Measurements from ENCODE around the gene PNKP.

Gene PNKP

GRCh38 chr19:49847731-49848696 is 19.4 kb downstream of the PNKP start:
- H3K4me3 ChIP-seq (ENCODE audit: low read depth, low read length) = no peak overlapping the region

DNA sequence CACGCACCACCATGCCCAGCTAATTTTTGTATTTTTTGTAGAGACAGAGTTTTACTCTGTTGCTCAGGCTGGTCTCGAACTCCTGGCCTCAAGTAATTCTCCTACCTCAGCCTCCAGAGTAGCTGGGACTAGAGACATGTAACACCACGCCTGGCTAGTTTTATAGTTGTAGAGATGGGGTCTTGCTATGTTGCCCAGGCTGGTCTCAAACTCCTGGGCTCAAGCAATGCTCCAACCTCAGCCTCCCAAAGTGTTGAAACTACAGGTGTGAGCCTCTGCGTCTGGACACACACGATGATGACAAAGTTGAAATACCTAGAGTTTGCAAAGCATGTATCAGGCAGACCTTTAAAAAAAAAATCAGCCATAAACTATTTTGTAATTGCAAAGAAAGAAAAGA is 21.0 kb downstream of the PNKP start:
- H3K4me3 ChIP-seq (ENCODE audit: low read depth, low read length) = no peak overlapping the region

DNA sequence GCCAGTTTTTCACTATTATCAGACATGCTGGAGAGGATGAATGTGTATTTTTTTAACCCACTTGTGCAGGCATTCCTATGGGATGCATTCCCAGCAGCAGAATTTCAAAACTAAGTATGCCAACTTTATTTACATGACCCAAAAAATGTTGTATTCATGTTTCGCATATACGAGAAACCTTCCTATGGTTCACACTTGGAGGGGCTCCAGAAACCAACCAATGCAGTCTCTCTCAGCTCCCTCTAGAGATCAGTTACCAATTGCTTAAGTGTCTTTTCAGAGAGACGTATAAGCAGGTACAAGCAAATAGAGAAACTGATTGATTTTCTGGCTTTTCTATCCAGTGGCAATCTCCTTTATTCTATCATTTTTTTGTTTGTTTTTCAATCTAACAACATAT is 22.0 kb downstream of the PNKP start:
- no peak overlapping the region for H3K4me3 ChIP-seq (ENCODE audit: low read depth, low read length)

DNA sequence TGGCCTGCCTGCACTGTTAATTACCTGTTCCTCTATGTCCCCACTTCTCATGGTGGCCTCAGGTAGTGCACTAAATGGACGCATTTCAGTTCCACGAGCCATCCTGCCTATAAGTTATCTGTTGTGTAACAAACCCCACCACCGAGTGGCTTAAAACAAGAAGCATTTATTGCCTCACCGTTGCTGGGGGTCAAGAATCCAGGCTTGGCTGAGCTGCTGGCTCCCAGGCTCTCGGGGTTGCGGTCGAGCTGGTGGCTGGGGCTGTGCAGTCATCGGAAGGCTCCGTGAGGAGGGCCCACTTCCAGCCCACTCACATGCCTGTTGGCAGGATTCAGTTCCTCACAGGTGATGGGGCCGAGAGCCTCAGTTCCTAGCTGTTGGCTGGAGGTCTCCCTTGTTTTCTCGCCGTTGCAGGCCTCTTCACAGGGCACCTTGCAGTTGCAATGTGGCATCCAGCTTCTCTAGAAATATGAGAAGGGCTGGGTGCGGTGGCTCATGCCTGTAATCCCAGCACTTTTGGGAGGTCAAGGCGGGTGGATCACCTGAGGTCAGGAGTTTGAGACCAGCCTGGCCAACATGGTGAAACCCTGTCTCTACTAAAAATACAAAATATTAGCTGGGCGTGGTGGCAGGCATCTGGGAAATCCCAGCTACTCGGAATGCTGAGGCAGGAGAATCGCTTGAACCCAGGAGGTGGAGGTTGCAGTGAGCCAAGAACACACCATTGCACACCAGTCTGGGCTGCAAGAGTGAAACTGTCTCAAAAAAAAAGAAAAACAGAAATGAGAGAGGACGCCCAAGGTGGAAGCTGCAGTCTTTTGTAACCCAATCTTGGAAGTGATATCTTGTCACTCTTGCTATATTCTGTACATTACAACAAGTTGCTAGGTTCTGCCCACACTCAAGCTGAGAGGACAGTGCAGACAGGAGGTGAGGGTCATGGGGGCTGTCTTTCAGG is 23.0 kb downstream of the PNKP start:
- H3K4me3 ChIP-seq (ENCODE audit: low read depth, low read length) = no peak overlapping the region

DNA sequence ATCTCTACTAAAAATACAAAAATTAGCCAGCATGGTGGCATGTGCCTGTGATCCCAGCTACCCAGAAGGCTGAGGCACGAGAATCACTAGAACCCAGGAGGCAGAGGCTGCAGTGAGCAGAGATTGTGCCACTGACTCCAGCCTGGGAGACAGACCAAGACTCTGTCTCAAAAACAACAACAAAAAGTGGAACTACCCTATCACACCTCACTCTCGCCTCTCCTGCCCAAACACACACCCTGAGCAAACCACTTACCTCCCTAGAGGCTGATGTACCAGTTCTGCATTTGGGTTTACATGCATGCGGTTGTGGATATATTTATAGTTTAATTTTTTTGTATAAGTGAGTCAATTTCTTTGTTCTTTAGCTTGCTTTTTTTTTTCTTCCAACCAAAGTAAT is 24.1 kb downstream of the PNKP start:
- H3K4me3 ChIP-seq (ENCODE audit: low read depth, low read length) = no peak overlapping the region

DNA sequence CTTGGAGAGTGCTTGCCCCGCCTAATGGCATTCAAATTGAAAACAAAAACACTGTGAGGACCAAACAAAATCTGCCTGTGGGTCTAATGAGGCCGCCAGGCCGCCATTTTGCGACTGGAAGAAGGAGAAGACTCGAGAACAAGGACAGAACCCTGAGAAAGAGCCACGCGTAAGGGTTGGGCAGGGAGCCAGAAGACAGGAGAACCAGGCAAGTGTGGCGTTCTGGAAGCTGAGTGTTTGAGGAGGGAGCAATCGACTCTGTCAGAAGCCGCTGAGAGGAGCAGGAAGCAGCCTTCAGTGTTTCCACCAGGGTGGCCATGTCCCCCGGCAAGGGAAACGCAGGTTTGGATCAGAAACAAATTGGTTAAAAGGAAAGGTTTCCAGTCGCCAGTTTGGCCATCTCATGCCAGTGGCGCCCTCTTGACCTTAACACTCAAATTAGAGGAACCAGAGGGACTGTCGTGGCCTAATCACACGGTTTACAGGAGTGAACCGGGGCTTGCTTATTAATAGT is 26.6 kb downstream of the PNKP start:
- H3K4me3 ChIP-seq (ENCODE audit: low read depth, low read length) = no peak overlapping the region

GRCh38 chr19:49840321-49840720 is 27.1 kb downstream of the PNKP start:
- no peak overlapping the region for H3K4me3 ChIP-seq (ENCODE audit: low read depth, low read length)

DNA sequence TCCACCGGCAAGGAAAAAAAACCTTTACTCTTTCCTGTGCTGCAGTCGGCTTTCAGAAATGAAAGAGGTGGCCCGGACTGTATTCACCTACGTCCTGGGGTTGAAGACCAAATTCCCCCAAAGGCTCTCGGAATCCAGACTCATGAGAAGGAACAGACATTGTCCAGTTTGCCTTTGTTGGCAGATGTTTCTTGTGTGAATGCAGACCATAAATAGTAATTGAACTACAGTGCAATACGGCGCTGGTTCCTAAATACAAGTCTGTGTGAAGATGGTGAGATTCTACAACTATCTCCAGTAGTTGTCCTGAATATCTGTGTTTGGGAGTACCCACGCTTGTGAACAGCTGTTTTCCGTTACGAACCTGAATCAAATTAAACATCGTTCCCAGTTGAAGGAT is 27.7 kb downstream of the PNKP start:
- H3K4me3 ChIP-seq (ENCODE audit: low read depth, low read length) = no peak overlapping the region

DNA sequence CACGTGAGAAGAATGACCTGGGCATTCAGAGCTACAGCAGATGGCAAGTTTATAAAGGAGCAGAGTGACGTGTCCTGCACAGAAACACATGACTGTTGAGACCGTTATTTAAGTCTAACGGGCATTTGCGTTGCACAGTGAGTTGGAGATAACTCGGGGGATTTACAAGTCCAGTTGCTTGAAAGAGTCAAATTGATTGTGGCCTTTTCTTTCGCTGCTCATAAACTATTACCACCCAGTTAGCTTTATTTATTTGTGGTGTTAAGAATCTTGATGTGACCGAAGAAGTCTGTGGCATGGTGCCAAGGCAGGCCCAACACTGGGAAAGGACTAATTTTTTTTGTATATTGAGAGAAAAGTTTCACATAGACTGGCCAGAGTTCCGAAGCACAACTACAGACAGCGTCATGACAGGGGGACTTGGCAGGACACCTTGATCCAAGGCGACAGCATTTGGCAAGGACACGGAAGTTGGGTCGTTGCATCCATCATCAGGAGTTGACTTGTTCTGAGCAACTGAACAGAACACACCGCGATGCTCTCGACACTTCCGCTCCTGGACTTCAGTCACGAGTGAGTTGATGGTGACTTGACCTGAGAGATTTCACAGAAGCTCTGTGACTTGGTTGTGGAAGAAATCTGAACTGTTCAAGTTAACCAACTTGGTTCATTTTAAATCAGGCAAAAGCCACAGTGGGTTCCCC is 28.3 kb downstream of the PNKP start:
- H3K4me3 ChIP-seq (ENCODE audit: low read depth, low read length) = no peak overlapping the region

- no peak overlapping the region for H3K4me3 ChIP-seq (ENCODE audit: low read depth, low read length)
Observed at GRCh38 chr19:49837425-49837824, 30.0 kb downstream of the PNKP start.

DNA sequence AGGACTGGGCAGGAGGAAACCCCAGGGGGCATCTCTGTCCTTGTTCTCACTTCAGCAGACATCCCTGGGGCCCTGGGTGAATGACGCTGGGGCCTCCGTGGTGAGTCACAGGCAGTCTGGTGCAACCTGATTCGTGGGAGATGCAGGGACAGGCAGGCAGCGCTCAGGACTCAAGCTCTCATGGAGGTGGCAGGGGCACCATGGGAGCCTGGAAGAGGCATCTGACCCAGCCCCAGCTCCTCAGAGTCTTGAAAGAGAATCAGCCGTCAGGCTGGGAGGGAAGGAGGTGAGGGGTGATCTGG is 30.4 kb downstream of the PNKP start:
- no peak overlapping the region for H3K4me3 ChIP-seq (ENCODE audit: low read depth, low read length)

- H3K4me3 ChIP-seq (ENCODE audit: low read depth, low read length) = no peak overlapping the region
Observed at GRCh38 chr19:49836176-49837008, 31.0 kb downstream of the PNKP start.

- no peak overlapping the region for H3K4me3 ChIP-seq (ENCODE audit: low read depth, low read length)
Observed at GRCh38 chr19:49835562-49835961, 31.8 kb downstream of the PNKP start.

GRCh38 chr19:49833599-49833998 is 33.8 kb downstream of the PNKP start:
- H3K4me3 ChIP-seq (ENCODE audit: low read depth, low read length) = no peak overlapping the region

GRCh38 chr19:49832556-49832955 is 34.8 kb downstream of the PNKP start:
- H3K4me3 ChIP-seq (ENCODE audit: low read depth, low read length) = no peak overlapping the region

DNA sequence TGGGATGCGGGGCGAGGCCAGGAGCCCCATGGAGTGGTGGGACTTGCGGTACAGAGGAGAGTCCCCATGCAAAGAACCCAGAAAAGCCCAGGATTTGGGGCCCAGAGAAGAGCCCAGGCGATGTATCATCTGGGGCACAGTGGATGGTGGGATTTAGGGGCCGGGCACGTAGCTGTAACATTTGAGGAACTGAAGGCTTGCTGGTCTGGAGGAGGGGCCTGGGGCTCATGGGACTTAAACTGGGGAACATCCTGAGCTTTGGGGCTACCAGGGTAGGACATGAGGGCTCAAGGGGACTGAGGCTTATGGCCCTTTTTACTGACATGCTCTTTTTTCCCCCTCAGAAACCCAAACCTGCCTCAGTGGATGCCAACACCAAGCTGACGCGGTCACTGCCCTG is 35.8 kb downstream of the PNKP start:
- H3K4me3 ChIP-seq (ENCODE audit: low read depth, low read length) = no peak overlapping the region

DNA sequence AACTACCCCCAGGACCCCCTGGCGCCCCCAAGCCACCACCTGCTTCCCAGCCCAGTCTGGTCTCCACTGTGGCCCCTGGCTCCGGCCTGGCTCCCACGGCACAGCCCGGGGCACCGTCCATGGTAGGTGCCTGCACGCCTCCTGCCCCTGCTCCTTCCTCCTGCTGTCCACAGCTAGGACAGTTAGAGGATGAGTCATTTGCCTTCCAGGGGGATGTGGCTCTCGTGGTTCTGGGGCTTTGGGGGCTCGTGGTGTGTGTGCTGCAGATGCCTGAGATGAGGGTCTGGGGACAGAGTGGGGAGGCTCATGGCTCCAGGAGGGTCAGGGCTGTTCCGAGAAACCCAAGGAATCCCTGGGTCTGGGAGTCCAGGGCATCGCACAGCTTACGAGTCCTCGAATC is 36.6 kb downstream of the PNKP start:
- H3K4me3 ChIP-seq (ENCODE audit: low read depth, low read length) = no peak overlapping the region

DNA sequence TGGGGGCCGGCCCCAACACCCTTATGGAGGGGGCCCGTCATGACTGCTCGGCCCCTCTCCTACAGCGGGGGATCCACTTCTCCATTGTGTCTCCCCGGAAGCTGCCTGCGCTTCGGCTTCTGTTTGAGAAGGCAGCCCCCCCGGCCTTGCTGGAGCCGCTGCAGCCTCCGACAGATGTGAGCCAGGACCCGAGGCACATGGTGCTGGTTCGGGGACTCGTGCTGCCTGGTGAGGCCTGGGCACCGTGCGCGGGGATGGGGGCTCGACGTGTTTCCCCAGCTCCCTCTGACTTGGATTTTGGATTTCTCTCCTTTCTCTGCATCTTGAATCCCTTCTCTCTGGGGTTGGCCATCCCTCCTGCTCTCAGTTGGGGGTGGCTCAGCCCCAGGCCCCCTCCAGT is 37.7 kb downstream of the PNKP start:
- no peak overlapping the region for H3K4me3 ChIP-seq (ENCODE audit: low read depth, low read length)

DNA sequence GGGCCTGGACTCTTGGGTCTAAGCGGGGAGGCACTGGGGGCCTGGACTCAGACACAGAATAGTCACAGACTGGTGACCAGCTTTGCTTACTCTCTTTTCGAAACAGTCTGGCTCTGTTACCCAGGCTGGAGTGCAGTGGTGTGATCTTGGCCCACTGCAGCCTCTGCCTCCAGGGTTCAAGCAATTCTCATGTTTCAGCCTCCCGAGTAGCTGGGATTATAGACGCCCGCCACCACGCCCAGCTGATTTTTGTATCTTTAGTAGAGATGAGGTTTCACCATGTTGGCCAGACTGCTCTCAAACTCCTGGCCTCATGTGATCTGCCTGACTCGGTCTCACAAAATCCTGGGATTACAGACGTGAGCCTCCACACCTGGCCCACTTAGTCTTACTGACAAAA is 38.2 kb downstream of the PNKP start:
- H3K4me3 ChIP-seq (ENCODE audit: low read depth, low read length) = no peak overlapping the region

GRCh38 chr19:49827034-49827433 is 40.3 kb downstream of the PNKP start:
- no peak overlapping the region for H3K4me3 ChIP-seq (ENCODE audit: low read depth, low read length)

Data from iPS-11a (cell line).